HepG2 (cell line): ENCODE data around the gene GAL3ST3. TPM values are rescaled to one million over a fixed set of nuclear protein-coding genes. Genes with fewer than 3 reads are reported as not detected.

Experiments
- ATAC-seq: fragments of 200-7000 bp; cut with Tn5 transposase; 3 replicates; pipeline ENCODE4 v1.9.1; 2020; ENCODE audit warnings: mild to moderate bottlenecking, moderate library complexity
- BruUV-seq: library from RNA; stranded (reverse); fragments of 400-500 nt; replicated peaks from 2 replicates; lab custom pipeline; 2021; lab: Mats Ljungman, UMichigan
- CTCF ChIA-PET: fragments of 300-600 bp; formaldehyde crosslinking; extraction: SDS; loops from one replicate; lab custom pipeline; 2021; ENCODE audit warnings: low total read pairs, inconsistent platforms, low intra/inter-chr PET ratio; lab: Yijun Ruan, JAX
- POLR2A ChIA-PET: fragments of 350-600 bp; sonication (Branson Sonifier 250); formaldehyde crosslinking; loops from one replicate; lab custom pipeline; 2020; ENCODE audit warnings: antibody characterized with exemption, inconsistent platforms; lab: Yijun Ruan, JAX
- DNase-seq: peaks from one replicate; pipeline ENCODE4 v3.0.0-alpha.2; 2015; ENCODE audit warnings: low spot score
- FAIRE-seq: peaks from 3 replicates; lab custom pipeline; 2011; peaks lifted over from hg19 to GRCh38; lab: Jason Lieb, UNC
- H2AFZ ChIP-seq: one replicate; pipeline ENCODE4 v1.6.1; 2011; ENCODE audit warnings: low read length, inconsistent platforms
- H3K27ac ChIP-seq: fragments of 300-600 bp; 3 replicates; pipeline ENCODE4 v1.8.0; 2011; ENCODE audit warnings: mixed run types, mild to moderate bottlenecking, mixed read lengths, low read length, inconsistent platforms; ENCODE audit not compliant: insufficient read depth; ENCODE audit errors: extremely low read length
- H3K27me3 ChIP-seq, 2 experiments: fragments of 200-600 bp in 1 of 2; 2 replicates in 1 of 2; 3 replicates in 1 of 2; pipeline versions ENCODE4 v1.6.0 to v1.8.0; 2011; ENCODE audit warnings: low read length in 2 of 2, mild to moderate bottlenecking in 2 of 2, moderate library complexity in 2 of 2, inconsistent platforms in 1 of 2; ENCODE audit not compliant: insufficient read depth in 2 of 2, control insufficient read depth in 1 of 2
- H3K36me3 ChIP-seq, 2 experiments: fragments of 200-600 bp in 1 of 2; replicated peaks in 1 of 2; 2 replicates in 1 of 2; 3 replicates in 1 of 2; pipeline versions ENCODE4 v1.5.1 to v1.8.0; 2011; ENCODE audit warnings: low read length in 2 of 2, inconsistent platforms in 1 of 2; ENCODE audit not compliant: insufficient read depth in 2 of 2, control insufficient read depth in 1 of 2
- H3K4me1 ChIP-seq: 2 replicates; pipeline ENCODE4 v1.5.1; 2012; ENCODE audit warnings: low read length, inconsistent platforms; ENCODE audit not compliant: insufficient read depth
- H3K4me2 ChIP-seq: 2 replicates; pipeline ENCODE4 v1.6.0; 2011; ENCODE audit warnings: low read depth, low read length, inconsistent platforms
- H3K4me3 ChIP-seq, 3 experiments: fragments of 200-600 bp in 1 of 3; sonication (generic), shearing (Covaris generic) in 1 of 3; replicated peaks in 1 of 3; 2 replicates each; pipeline ENCODE4 v1.5.1; 2011 to 2016; ENCODE audit warnings: low read length in 3 of 3, inconsistent platforms in 2 of 3, low read depth in 2 of 3, mild to moderate bottlenecking in 2 of 3, control low read depth in 1 of 3, mixed read lengths in 1 of 3; ENCODE audit not compliant: insufficient read depth in 1 of 3
- H3K79me2 ChIP-seq: one replicate; pipeline ENCODE4 v1.6.1; 2011; ENCODE audit warnings: low read length, inconsistent platforms; ENCODE audit not compliant: insufficient read depth
- H3K9ac ChIP-seq: 2 replicates; pipeline ENCODE4 v1.6.0; 2011; ENCODE audit warnings: mild to moderate bottlenecking, low read depth, low read length, inconsistent platforms; ENCODE audit not compliant: insufficient read depth
- H3K9me3 ChIP-seq: 2 replicates; pipeline ENCODE4 v1.5.1; 2012; ENCODE audit warnings: mild to moderate bottlenecking, low read length
- H4K20me1 ChIP-seq: 2 replicates; pipeline ENCODE4 v1.6.0; 2011; ENCODE audit warnings: inconsistent platforms, mild to moderate bottlenecking, low read length, moderate library complexity; ENCODE audit not compliant: insufficient read depth
- HMG20B ChIP-seq: conservative IDR thresholded peaks from 2 replicates; pipeline ENCODE4 v1.6.1; 2016; ENCODE audit warnings: missing genetic modification reagents, missing compliant biosample characterization
- MXD3 ChIP-seq: IDR thresholded peaks from 2 replicates; pipeline ENCODE4 v1.6.1; 2016; ENCODE audit warnings: mild to moderate bottlenecking, missing biosample characterization, missing genetic modification reagents
- USF2 ChIP-seq, 2 experiments: sonication (generic) in 1 of 2; formaldehyde crosslinking in 1 of 2; IDR thresholded peaks; 2 replicates each; pipeline versions ENCODE4 v1.5.1 to v1.6.1; 2011 to 2020; ENCODE audit warnings: borderline replicate concordance in 1 of 2, low read depth in 1 of 2, low read length in 1 of 2, mild to moderate bottlenecking in 1 of 2, missing genetic modification reagents in 1 of 2, moderate library complexity in 1 of 2
- ZNF30 ChIP-seq: sonication (generic); formaldehyde crosslinking; IDR thresholded peaks from 2 replicates; pipeline ENCODE4 v1.5.0; 2020; ENCODE audit warnings: mild to moderate bottlenecking, missing genetic modification reagents
- ZSCAN22 ChIP-seq: sonication (generic); formaldehyde crosslinking; IDR thresholded peaks from 2 replicates; pipeline ENCODE4 v1.4.0; 2020; ENCODE audit warnings: mild to moderate bottlenecking, missing genetic modification reagents
- WGBS: methylation state at CpG from one replicate; pipeline ENCODE4 v1.1.6; 2017; ENCODE audit warnings: low lambda C conversion rate; 5-methylcytosine and 5-hydroxymethylcytosine counted together
- in situ Hi-C: cut with HindIII; loops from 2 replicates; pipeline ENCODE4 v1.10.0; 2017; ENCODE audit warnings: low pct_unique_long_range_greater_than_20kb; ENCODE audit not compliant: extremely low pct_ligation_motif_present
- intact Hi-C: fragments of 100-400 bp; cut with micrococcal nuclease; formaldehyde crosslinking; loops from one replicate; pipeline ENCODE4 v1.10.0; 2022; ENCODE audit not compliant: unreplicated experiment
- polyA plus RNA-seq, 8 experiments: library from polyadenylated mRNA; depleted of rRNA in 3 of 8; stranded (reverse) in 7 of 8; unstranded in 1 of 8; fragments of >200 nt; fragmentation: Illumina TruSeq in 4 of 8; extraction: Trizol in 4 of 8; gene quantifications; 2 replicates each; pipeline versions ENCODE4 v1.2.1 to v1.2.3, GENCODE V29; 2011 to 2016; ENCODE audit warnings: low read depth in 4 of 8, missing spikeins in 1 of 8, mixed read lengths in 1 of 8; ENCODE audit not compliant: insufficient read depth in 1 of 8
- total RNA-seq, 5 experiments: library from RNA; depleted of rRNA; stranded (reverse); fragments of >200 nt; fragmentation: Illumina TruSeq; extraction: Trizol; gene quantifications; 2 replicates each; pipeline ENCODE4 v1.2.3, GENCODE V29; 2016; ENCODE audit warnings: low read depth in 1 of 5

Gene GAL3ST3
- total and polyA plus RNA-seq, 2 of the 13 experiments (the other 11 are each of a cell fraction or from before 2014, with no cell fraction given), result not detected

- FAIRE-seq (no peak), ATAC-seq (no peak)
- 93% methylated on average over 3 of the region's 3 CpGs for WGBS
- CTCF ChIA-PET, result no interaction called here
- Histone ChIP-seq H4K20me1 (no peaks in the 10 kb centered on the region; the same call in 1 of the 2 replicates), H2AFZ (no peak overlapping the region), H3K27ac (no peak overlapping the region), H3K79me2 (peaks cover 22% of the 10 kb centered on the region)
- POLR2A ChIA-PET, result no interaction called here
- no TSS peak for BruUV-seq
- TF ChIP-seq ZNF30 (no peak), HMG20B (CRISPR knock-in tag) (no peak), ZSCAN22 (CRISPR knock-in tag) (no peak), USF2 (IDR thresholded peaks at IDR 0.05; ENCODE audit: low read depth, low read length) (no peak), USF2 (CRISPR knock-in tag; IDR thresholded peaks at IDR 0.05; ENCODE audit: borderline replicate concordance) (no peak), MXD3 (no peak)
- TF ChIP-seq, all 625 proteins: peak for 0
- Histone ChIP-seq H3K9me3 (no peaks in the 10 kb centered on the region), H3K4me2 (no peak overlapping the region), H3K4me3 (no peak overlapping the region), H3K9ac (no peak overlapping the region), H3K36me3 (peaks cover 0 to 2% of the 10 kb centered on the region in 2 experiments; a peak in 1 of 5 replicates), H3K27me3 (no peaks in the 10 kb centered on the region), H3K4me1 (peaks cover 63% of the 10 kb centered on the region)
- intact Hi-C loops, result loop anchor here (5.0 kb wide), 1 partner anchor 54 kb away; no protein-coding TSS in a partner anchor
- in situ Hi-C loops, result no loop called here
- no peak for DNase-seq
These were observed 34.8 kb upstream of the GAL3ST3 start for GRCh38 chr11:66083767-66084166.
